H9 (cell line): ENCODE results near the gene C3. TPM values are rescaled to one million over a fixed set of nuclear protein-coding genes. Genes with fewer than 3 reads are reported as not detected.
A peak's percentile ranks its signal among the peaks of the same experiment; 100 is the strongest.

ENCODE experiments used
- DNase-seq: peaks from one replicate; pipeline ENCODE4 v3.0.0-alpha.2; 2017
- H2AFZ ChIP-seq: one replicate; pipeline ENCODE4 v1.6.1; 2013; ENCODE audit warnings: mild to moderate bottlenecking, low read length, control low read depth, moderate library complexity
- H2AK5ac ChIP-seq: 2 replicates; pipeline ENCODE4 v1.6.1; 2013; ENCODE audit warnings: low read length, control low read depth, mixed read lengths; ENCODE audit not compliant: insufficient read length
- H2BK120ac ChIP-seq: one replicate; pipeline ENCODE4 v1.6.1; 2013; ENCODE audit warnings: low read depth, mild to moderate bottlenecking, low read length, control low read depth, inconsistent platforms; ENCODE audit not compliant: poor library complexity, severe bottlenecking
- H2BK12ac ChIP-seq: 2 replicates; pipeline ENCODE4 v1.6.1; 2013; ENCODE audit warnings: low read length, control low read depth, mixed read lengths, low read depth; ENCODE audit not compliant: insufficient read length
- H2BK15ac ChIP-seq: 2 replicates; pipeline ENCODE4 v1.6.1; 2013; ENCODE audit warnings: low read depth, low read length, control low read depth
- H2BK20ac ChIP-seq: one replicate; pipeline ENCODE4 v1.6.1; 2013; ENCODE audit warnings: low read depth, mild to moderate bottlenecking, low read length, control low read depth, inconsistent platforms; ENCODE audit not compliant: poor library complexity, severe bottlenecking
- H2BK5ac ChIP-seq: 2 replicates; pipeline ENCODE4 v1.6.1; 2013; ENCODE audit warnings: low read length, control low read depth, mixed read lengths; ENCODE audit not compliant: insufficient read length
- H3K14ac ChIP-seq: 2 replicates; pipeline ENCODE4 v1.6.1; 2013; ENCODE audit warnings: low read length, control low read depth; ENCODE audit not compliant: insufficient read depth
- H3K18ac ChIP-seq: 2 replicates; pipeline ENCODE4 v1.6.1; 2013; ENCODE audit warnings: low read depth, mild to moderate bottlenecking, mixed read lengths, low read length, control low read depth; ENCODE audit not compliant: insufficient read length
- H3K23ac ChIP-seq: 2 replicates; pipeline ENCODE4 v1.6.1; 2013; ENCODE audit warnings: low read length, control low read depth, mixed read lengths, low read depth; ENCODE audit not compliant: insufficient read length
- H3K23me2 ChIP-seq: 2 replicates; pipeline ENCODE4 v1.6.1; 2013; ENCODE audit warnings: low read depth, mild to moderate bottlenecking, mixed read lengths, low read length, control low read depth; ENCODE audit not compliant: insufficient read length, poor library complexity, severe bottlenecking
- H3K27ac ChIP-seq: 2 replicates; pipeline ENCODE4 v1.5.1; 2013; ENCODE audit warnings: low read length, control low read depth, mixed read lengths, low read depth; ENCODE audit not compliant: insufficient read length
- H3K27me3 ChIP-seq: 2 replicates; pipeline ENCODE4 v1.6.1; 2013; ENCODE audit warnings: low read length, control low read depth, inconsistent platforms; ENCODE audit not compliant: insufficient read depth
- H3K4ac ChIP-seq: 2 replicates; pipeline ENCODE4 v1.6.1; 2013; ENCODE audit warnings: low read depth, mild to moderate bottlenecking, control low read depth, inconsistent platforms, low read length, moderate library complexity
- H3K4me1 ChIP-seq: 2 replicates; pipeline ENCODE4 v1.6.1; 2013; ENCODE audit warnings: low read length, control low read depth, inconsistent platforms; ENCODE audit not compliant: insufficient read depth
- H3K4me2 ChIP-seq: 2 replicates; pipeline ENCODE4 v1.6.1; 2013; ENCODE audit warnings: low read length, control low read depth, mixed read lengths; ENCODE audit not compliant: insufficient read length, insufficient read depth
- H3K56ac ChIP-seq: 2 replicates; pipeline ENCODE4 v1.6.1; 2013; ENCODE audit warnings: low read depth, mild to moderate bottlenecking, mixed read lengths, low read length, control low read depth; ENCODE audit not compliant: insufficient read length
- H3K79me1 ChIP-seq: 2 replicates; pipeline ENCODE4 v1.6.1; 2013; ENCODE audit warnings: low read depth, mild to moderate bottlenecking, moderate library complexity, low read length, control low read depth, inconsistent platforms; ENCODE audit not compliant: insufficient read depth, poor library complexity, severe bottlenecking
- H3K79me2 ChIP-seq: 2 replicates; pipeline ENCODE4 v1.6.1; 2013; ENCODE audit warnings: low read length, control low read depth, inconsistent platforms; ENCODE audit not compliant: insufficient read depth
- H3K9ac ChIP-seq: 2 replicates; pipeline ENCODE4 v1.6.1; 2013; ENCODE audit warnings: low read length, control low read depth, mixed read lengths; ENCODE audit not compliant: insufficient read length; ENCODE audit errors: extremely low read depth
- H3K9me3 ChIP-seq: one replicate; pipeline ENCODE4 v1.6.1; 2013; ENCODE audit warnings: low read depth, low read length, inconsistent platforms; ENCODE audit not compliant: control insufficient read depth
- H3T11ph ChIP-seq: one replicate; pipeline ENCODE4 v1.6.1; 2013; ENCODE audit warnings: mild to moderate bottlenecking, low read length, control low read depth, inconsistent platforms
- H4K20me1 ChIP-seq: one replicate; pipeline ENCODE4 v1.6.1; 2013; ENCODE audit not compliant: control insufficient read depth, insufficient read length, insufficient read depth
- H4K5ac ChIP-seq: 2 replicates; pipeline ENCODE4 v1.6.1; 2013; ENCODE audit warnings: low read depth, mild to moderate bottlenecking, mixed read lengths, low read length, control low read depth; ENCODE audit not compliant: insufficient read length
- H4K8ac ChIP-seq: replicated peaks from 2 replicates; pipeline ENCODE4 v1.6.1; 2013; ENCODE audit warnings: low read length, control low read depth, mixed read lengths, low read depth; ENCODE audit not compliant: insufficient read length
- H4K91ac ChIP-seq: 2 replicates; pipeline ENCODE4 v1.6.1; 2013; ENCODE audit warnings: low read depth, mild to moderate bottlenecking, moderate library complexity, mixed read lengths, low read length, control low read depth; ENCODE audit not compliant: insufficient read length
- H3K27ac Mint-ChIP-seq, 3 experiments: 2 replicates in 2 of 3; 3 replicates in 1 of 3; pipeline ENCODE4 v1.8.0; 2020 to 2021; ENCODE audit warnings: mixed read lengths in 3 of 3, mild to moderate bottlenecking in 1 of 3, moderate library complexity in 1 of 3
- H3K27me3 Mint-ChIP-seq: 2 replicates; pipeline ENCODE4 v1.8.0; 2021; ENCODE audit warnings: low read depth, mild to moderate bottlenecking, moderate library complexity, mixed read lengths
- H3K36me3 Mint-ChIP-seq, 3 experiments: 2 replicates in 2 of 3; 3 replicates in 1 of 3; pipeline ENCODE4 v1.8.0; 2020 to 2021; ENCODE audit warnings: low read depth in 3 of 3, mixed read lengths in 3 of 3; ENCODE audit not compliant: insufficient read depth in 1 of 3
- H3K4me1 Mint-ChIP-seq, 2 experiments: 2 replicates each; pipeline ENCODE4 v1.8.0; 2020; ENCODE audit warnings: mixed read lengths in 2 of 2
- H3K4me3 Mint-ChIP-seq, 2 experiments: 2 replicates in 1 of 2; 3 replicates in 1 of 2; pipeline ENCODE4 v1.8.0; 2020 to 2021; ENCODE audit warnings: mild to moderate bottlenecking in 2 of 2, mixed read lengths in 2 of 2, moderate library complexity in 1 of 2
- H3K9me3 Mint-ChIP-seq, 2 experiments: 2 replicates in 1 of 2; 3 replicates in 1 of 2; pipeline ENCODE4 v1.8.0; 2020; ENCODE audit warnings: mild to moderate bottlenecking in 2 of 2, mixed read lengths in 2 of 2, moderate library complexity in 1 of 2
- WGBS: extraction: QIAGEN DNeasy Blood & Tissue Kit; methylation state at CpG from one replicate; pipeline ENCODE4 v1.1.7; 2013; ENCODE audit warnings: missing lambda C conversion rate, low lambda C conversion rate, mixed read lengths; ENCODE audit not compliant: insufficient read length; ENCODE audit errors: extremely low coverage; 5-methylcytosine and 5-hydroxymethylcytosine counted together
- total RNA-seq: library from RNA; stranded (reverse); gene quantifications from 2 replicates; pipeline ENCODE4 v1.2.1, GENCODE V29; 2021
- TF ChIP-seq, protein P1 (sequence below): fragments of 200-600 bp; sonication (generic); conservative IDR thresholded peaks from 3 replicates; pipeline ENCODE4 v1.8.0; 2021; ENCODE audit warnings: antibody characterized with exemption, mild to moderate bottlenecking

C3 gene
- total RNA-seq, 1 experiment from 2014 or later = 5.9 TPM

DNA sequence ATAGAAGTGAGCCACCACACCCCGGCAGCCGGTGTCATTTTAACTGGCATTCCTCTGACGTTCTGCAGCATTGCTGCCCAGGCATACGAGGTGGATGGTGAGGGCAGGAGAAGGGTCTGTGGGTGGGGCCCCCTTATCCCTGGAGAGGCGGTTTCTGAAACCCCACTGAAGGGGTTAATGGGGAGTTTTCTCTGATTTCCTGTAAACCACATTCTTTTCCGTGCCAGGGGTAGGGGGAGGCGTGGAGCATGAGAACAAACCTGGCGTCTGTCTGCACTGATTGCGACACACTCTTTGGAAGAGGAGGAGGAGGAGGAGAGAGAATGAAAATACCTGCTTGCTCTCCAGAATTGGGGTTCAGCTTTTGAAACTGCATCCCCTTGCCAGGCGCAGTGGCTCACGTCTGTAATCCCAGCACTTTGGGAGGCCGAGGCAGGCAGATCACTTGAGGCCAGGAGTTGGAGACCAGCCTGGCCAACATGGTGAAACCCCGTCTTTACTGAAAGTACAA is 2.7 kb upstream of the C3 start:
- no peak overlapping the region for H2BK20ac ChIP-seq
- no peaks in the 10 kb centered on the region; the same call in 1 of the 2 replicates for H3K4me1 ChIP-seq
- peaks cover 0 to 2% of the 10 kb centered on the region in 2 experiments; a peak in 1 of 5 replicates for H3K9me3 Mint-ChIP-seq
- H4K20me1 ChIP-seq = no peaks in the 10 kb centered on the region
- no peak for DNase-seq
- no peak overlapping the region for H3K14ac ChIP-seq
- no peak overlapping the region for H3K4ac ChIP-seq
- peak overlapping the region in 2 of 3 experiments; percentile 60 to 70; a peak in 1 of 7 replicates for H3K27ac Mint-ChIP-seq
- H3K4me3 Mint-ChIP-seq = peak overlapping the region in 1 of 2 experiments; percentile 65; a peak in 1 of 5 replicates
- H2BK15ac ChIP-seq = no peak overlapping the region
- no peaks in the 10 kb centered on the region for H3K36me3 Mint-ChIP-seq
- H2AFZ ChIP-seq = no peak overlapping the region
- no peaks in the 10 kb centered on the region for H3K79me2 ChIP-seq
- no peak overlapping the region for H3K56ac ChIP-seq
- no CpG with 5 or more reads among the region's 13 CpGs for whole genome bisulfite sequencing
- no peak overlapping the region for H3K9ac ChIP-seq
- no peak overlapping the region for H3K27ac ChIP-seq
- H3K27me3 Mint-ChIP-seq = no peaks in the 10 kb centered on the region; the same call in 1 of the 2 replicates
- H3T11ph ChIP-seq = no peak overlapping the region
- H2BK120ac ChIP-seq = no peak overlapping the region
- H3K9me3 ChIP-seq = no peaks in the 10 kb centered on the region
- TF ChIP-seq, protein P1, sequence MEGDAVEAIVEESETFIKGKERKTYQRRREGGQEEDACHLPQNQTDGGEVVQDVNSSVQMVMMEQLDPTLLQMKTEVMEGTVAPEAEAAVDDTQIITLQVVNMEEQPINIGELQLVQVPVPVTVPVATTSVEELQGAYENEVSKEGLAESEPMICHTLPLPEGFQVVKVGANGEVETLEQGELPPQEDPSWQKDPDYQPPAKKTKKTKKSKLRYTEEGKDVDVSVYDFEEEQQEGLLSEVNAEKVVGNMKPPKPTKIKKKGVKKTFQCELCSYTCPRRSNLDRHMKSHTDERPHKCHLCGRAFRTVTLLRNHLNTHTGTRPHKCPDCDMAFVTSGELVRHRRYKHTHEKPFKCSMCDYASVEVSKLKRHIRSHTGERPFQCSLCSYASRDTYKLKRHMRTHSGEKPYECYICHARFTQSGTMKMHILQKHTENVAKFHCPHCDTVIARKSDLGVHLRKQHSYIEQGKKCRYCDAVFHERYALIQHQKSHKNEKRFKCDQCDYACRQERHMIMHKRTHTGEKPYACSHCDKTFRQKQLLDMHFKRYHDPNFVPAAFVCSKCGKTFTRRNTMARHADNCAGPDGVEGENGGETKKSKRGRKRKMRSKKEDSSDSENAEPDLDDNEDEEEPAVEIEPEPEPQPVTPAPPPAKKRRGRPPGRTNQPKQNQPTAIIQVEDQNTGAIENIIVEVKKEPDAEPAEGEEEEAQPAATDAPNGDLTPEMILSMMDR = no peak
- peaks cover 7 to 35% of the 10 kb centered on the region in 2 experiments for H3K4me1 Mint-ChIP-seq
- H3K4me2 ChIP-seq = no peak overlapping the region
- H3K18ac ChIP-seq = no peak overlapping the region
- H3K79me1 ChIP-seq = no peaks in the 10 kb centered on the region
- no peak overlapping the region for H2BK12ac ChIP-seq
- H2BK5ac ChIP-seq = no peak overlapping the region
- no peak overlapping the region for H4K5ac ChIP-seq
- H3K27me3 ChIP-seq = no peaks in the 10 kb centered on the region
- no peak overlapping the region for H3K23ac ChIP-seq
- no peak overlapping the region for H4K91ac ChIP-seq
- no peak overlapping the region for H2AK5ac ChIP-seq
- H4K8ac ChIP-seq = no peak overlapping the region
- H3K23me2 ChIP-seq = no peaks in the 10 kb centered on the region
